NCI-H69 (cell line): ENCODE measurements around the gene IRF2.

Experiments
- DNase-seq: peaks from one replicate; lab custom pipeline; 2025; lab: John Stamatoyannopoulos, UW

Gene IRF2

GRCh38 chr4:184409502-184409901, 64.8 kb downstream of the IRF2 start:
- no peak for DNase-seq

GRCh38 chr4:184408684-184409081, 65.7 kb downstream of the IRF2 start:
- DNase-seq, result no peak

- no peak for DNase-seq
Measured at GRCh38 chr4:184408021-184408683, 66.2 kb downstream of the IRF2 start.

- DNase-seq, result no peak
Measured at GRCh38 chr4:184406958-184407391, 67.4 kb downstream of the IRF2 start.

- no peak for DNase-seq
Measured at GRCh38 chr4:184404047-184404446, 70.3 kb downstream of the IRF2 start.

GRCh38 chr4:184403384-184403781, 71.0 kb downstream of the IRF2 start:
- DNase-seq, result no peak

- no peak for DNase-seq
Measured at GRCh38 chr4:184402740-184403383, 71.5 kb downstream of the IRF2 start.

- no peak for DNase-seq
Measured at GRCh38 chr4:184402239-184402638, 72.1 kb downstream of the IRF2 start.

GRCh38 chr4:184401397-184402171, 72.8 kb downstream of the IRF2 start:
- peak; percentile 85 for DNase-seq

GRCh38 chr4:184400891-184401290, 73.5 kb downstream of the IRF2 start:
- no peak for DNase-seq

GRCh38 chr4:184400375-184400870, 73.9 kb downstream of the IRF2 start:
- no peak for DNase-seq

- DNase-seq, result no peak
Measured at GRCh38 chr4:184399512-184399908, 74.8 kb downstream of the IRF2 start.

GRCh38 chr4:184398741-184399511, 75.4 kb downstream of the IRF2 start:
- no peak for DNase-seq

- peak; percentile 49 for DNase-seq
Measured at GRCh38 chr4:184397516-184398163, 76.7 kb downstream of the IRF2 start.

GRCh38 chr4:184396570-184397515, 77.5 kb downstream of the IRF2 start:
- no peak for DNase-seq

GRCh38 chr4:184395971-184396391, 78.4 kb downstream of the IRF2 start:
- no peak for DNase-seq

GRCh38 chr4:184395451-184395917, 78.9 kb downstream of the IRF2 start:
- DNase-seq, result no peak

GRCh38 chr4:184392748-184393559, 81.4 kb downstream of the IRF2 start:
- no peak for DNase-seq

GRCh38 chr4:184392316-184392715, 82.0 kb downstream of the IRF2 start:
- no peak for DNase-seq
